Type B pancreatic cell (in vitro differentiated cells): ENCODE measurements around the gene SLC9A9. TPM values are rescaled to one million over a fixed set of nuclear protein-coding genes. Genes with fewer than 3 reads are reported as not detected.

Source experiments
- DNase-seq: peaks from one replicate; pipeline ENCODE4 v3.0.0; 2021; ENCODE audit warnings: mixed read lengths; ENCODE audit not compliant: unreplicated experiment; ENCODE audit errors: extremely low spot score
- H3K27ac Mint-ChIP-seq: 2 replicates; pipeline ENCODE4 v1.8.0; 2021; ENCODE audit warnings: mild to moderate bottlenecking, mixed read lengths
- H3K27me3 Mint-ChIP-seq: 2 replicates; pipeline ENCODE4 v1.8.0; 2021; ENCODE audit warnings: mixed read lengths
- H3K36me3 Mint-ChIP-seq: 2 replicates; pipeline ENCODE4 v1.8.0; 2021; ENCODE audit warnings: mixed read lengths
- H3K4me1 Mint-ChIP-seq: one replicate; pipeline ENCODE4 v1.8.0; 2021; ENCODE audit warnings: mixed read lengths; ENCODE audit not compliant: unreplicated experiment
- H3K4me3 Mint-ChIP-seq: 2 replicates; pipeline ENCODE4 v1.8.0; 2021; ENCODE audit warnings: mild to moderate bottlenecking, mixed read lengths
- H3K9me3 Mint-ChIP-seq: 2 replicates; pipeline ENCODE4 v1.8.0; 2021; ENCODE audit warnings: mixed read lengths
- total RNA-seq: library from RNA; stranded (reverse); gene quantifications from 2 replicates; pipeline ENCODE4 v1.2.1, GENCODE V29; 2021; ENCODE audit warnings: low replicate concordance
- TF ChIP-seq, protein P1 (sequence below): fragments of 200-600 bp; sonication (generic); conservative IDR thresholded peaks from 2 replicates; pipeline ENCODE4 v1.5.0; 2021; ENCODE audit warnings: antibody characterized with exemption, mild to moderate bottlenecking

Gene SLC9A9
- total RNA-seq, 1 donor from 2014 or later, result 2.7 TPM

DNA sequence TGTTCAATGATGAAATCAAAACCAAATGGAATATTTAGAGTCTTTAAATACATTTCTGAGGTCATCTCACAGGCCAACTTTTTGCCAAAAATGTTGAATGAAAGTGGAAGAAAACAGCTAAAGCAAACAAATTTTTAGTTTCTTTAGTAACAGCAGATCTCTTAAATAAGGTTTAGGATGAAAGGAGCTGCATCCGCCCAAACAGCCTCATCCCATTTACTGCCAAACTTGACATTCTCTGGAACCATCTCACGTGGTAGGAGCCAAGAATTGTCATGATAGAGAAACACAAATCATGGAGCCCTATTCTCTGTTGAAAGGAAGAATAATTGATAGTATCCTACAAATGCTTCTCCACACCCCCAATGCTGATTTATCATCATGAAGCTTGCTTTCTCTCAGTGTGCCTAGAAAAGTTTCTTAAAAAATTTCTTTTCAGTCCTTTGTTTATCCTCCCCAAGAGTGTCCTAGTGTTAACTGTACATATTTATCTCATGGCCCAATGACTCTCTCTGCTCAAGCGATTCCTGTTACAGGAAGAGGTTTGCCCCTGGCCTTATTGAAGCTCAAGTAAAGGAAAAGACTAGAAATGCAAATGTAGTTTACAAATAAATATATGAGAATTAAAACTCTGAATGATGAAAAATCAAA, 23.4 kb downstream of the SLC9A9 start:
- H3K36me3 Mint-ChIP-seq, result no peaks in the 10 kb centered on the region
- peaks cover 8% of the 10 kb centered on the region for H3K9me3 Mint-ChIP-seq
- no peak for DNase-seq
- no peak overlapping the region for H3K27ac Mint-ChIP-seq
- no peak overlapping the region for H3K4me3 Mint-ChIP-seq
- H3K4me1 Mint-ChIP-seq, result peaks cover 12% of the 10 kb centered on the region
- H3K27me3 Mint-ChIP-seq, result no peaks in the 10 kb centered on the region
- TF ChIP-seq, protein P1, sequence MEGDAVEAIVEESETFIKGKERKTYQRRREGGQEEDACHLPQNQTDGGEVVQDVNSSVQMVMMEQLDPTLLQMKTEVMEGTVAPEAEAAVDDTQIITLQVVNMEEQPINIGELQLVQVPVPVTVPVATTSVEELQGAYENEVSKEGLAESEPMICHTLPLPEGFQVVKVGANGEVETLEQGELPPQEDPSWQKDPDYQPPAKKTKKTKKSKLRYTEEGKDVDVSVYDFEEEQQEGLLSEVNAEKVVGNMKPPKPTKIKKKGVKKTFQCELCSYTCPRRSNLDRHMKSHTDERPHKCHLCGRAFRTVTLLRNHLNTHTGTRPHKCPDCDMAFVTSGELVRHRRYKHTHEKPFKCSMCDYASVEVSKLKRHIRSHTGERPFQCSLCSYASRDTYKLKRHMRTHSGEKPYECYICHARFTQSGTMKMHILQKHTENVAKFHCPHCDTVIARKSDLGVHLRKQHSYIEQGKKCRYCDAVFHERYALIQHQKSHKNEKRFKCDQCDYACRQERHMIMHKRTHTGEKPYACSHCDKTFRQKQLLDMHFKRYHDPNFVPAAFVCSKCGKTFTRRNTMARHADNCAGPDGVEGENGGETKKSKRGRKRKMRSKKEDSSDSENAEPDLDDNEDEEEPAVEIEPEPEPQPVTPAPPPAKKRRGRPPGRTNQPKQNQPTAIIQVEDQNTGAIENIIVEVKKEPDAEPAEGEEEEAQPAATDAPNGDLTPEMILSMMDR, result no peak

- H3K27me3 Mint-ChIP-seq, result no peaks in the 10 kb centered on the region
- no peaks in the 10 kb centered on the region for H3K36me3 Mint-ChIP-seq
- TF ChIP-seq, protein P1, result no peak
- peaks cover 8% of the 10 kb centered on the region for H3K9me3 Mint-ChIP-seq
- no peak for DNase-seq
- H3K27ac Mint-ChIP-seq, result peak overlapping the region; percentile 36
- H3K4me1 Mint-ChIP-seq, result peaks cover 12% of the 10 kb centered on the region
- H3K4me3 Mint-ChIP-seq, result no peak overlapping the region
These were observed 25.5 kb downstream of the SLC9A9 start for GRCh38 chr3:143822798-143823197.

DNA sequence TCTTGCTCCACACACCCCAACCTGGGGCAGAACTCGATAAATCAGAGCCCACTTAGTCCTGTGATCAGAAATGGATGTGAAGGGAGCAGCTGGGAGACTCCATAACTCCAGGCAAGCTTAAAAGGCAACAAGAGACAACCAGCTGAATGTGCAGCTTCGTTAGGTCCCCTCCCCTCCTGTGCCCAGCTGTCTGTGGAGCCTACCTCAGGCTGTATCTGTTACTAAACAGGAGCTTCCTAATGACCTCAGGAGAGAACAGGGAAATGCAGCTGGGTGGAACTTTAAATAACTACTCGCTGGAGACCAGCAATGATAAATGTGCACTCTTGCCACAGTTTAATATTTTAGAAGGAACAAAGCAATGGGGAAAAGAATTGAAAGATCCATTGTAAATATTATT, 25.9 kb downstream of the SLC9A9 start:
- Mint-ChIP-seq H3K4me1 (peaks cover 12% of the 10 kb centered on the region), H3K27me3 (no peaks in the 10 kb centered on the region), H3K9me3 (peaks cover 8% of the 10 kb centered on the region), H3K36me3 (no peaks in the 10 kb centered on the region), H3K27ac (peak overlapping the region; percentile 36), H3K4me3 (no peak overlapping the region)
- no peak for DNase-seq
- TF ChIP-seq, protein P1, result no peak

GRCh38 chr3:143821862-143822261, 26.4 kb downstream of the SLC9A9 start:
- Mint-ChIP-seq H3K27ac (no peak overlapping the region), H3K4me1 (peaks cover 12% of the 10 kb centered on the region)

GRCh38 chr3:143820466-143821221, 27.6 kb downstream of the SLC9A9 start:
- Mint-ChIP-seq H3K4me1 (peaks cover 12% of the 10 kb centered on the region), H3K27ac (no peak overlapping the region), H3K9me3 (peaks cover 4% of the 10 kb centered on the region)

More at GRCh38 chr3:143821862-143822261, 26.4 kb downstream of the SLC9A9 start:
- DNase-seq, result no peak
- Mint-ChIP-seq H3K27me3 (no peaks in the 10 kb centered on the region), H3K4me3 (no peak overlapping the region), H3K9me3 (peaks cover 7% of the 10 kb centered on the region), H3K36me3 (no peaks in the 10 kb centered on the region)
- TF ChIP-seq, protein P1, result no peak

More at GRCh38 chr3:143820466-143821221, 27.6 kb downstream of the SLC9A9 start:
- Mint-ChIP-seq H3K27me3 (no peaks in the 10 kb centered on the region), H3K4me3 (no peak overlapping the region), H3K36me3 (no peaks in the 10 kb centered on the region)
- TF ChIP-seq, protein P1, result no peak
- DNase-seq, result no peak
